Fibroblast of skin of back (primary cell): Measurements from ENCODE around the gene LANCL2. TPM values are rescaled to one million over a fixed set of nuclear protein-coding genes. Genes with fewer than 3 reads are reported as not detected.
"Not testable (repeated sequence)": the region's sequence is repeated elsewhere in the genome, so short reads cannot be mapped to it uniquely, and the experiment has no call there.

Experiments used
- DNase-seq: peaks from one replicate; pipeline ENCODE4 v3.0.0-alpha.2; 2013
- polyA plus RNA-seq, 2 experiments: library from polyadenylated mRNA; unstranded; fragments of 120-200 nt; gene quantifications; one replicate each; pipeline ENCODE4 v1.2.1, GENCODE V29; 2013; ENCODE audit not compliant: insufficient read length in 2 of 2

LANCL2 gene
- 16.3 TPM for polyA plus RNA-seq (2013, experiment 1 of 2; ENCODE audit: insufficient read length)
- 11.6 TPM for polyA plus RNA-seq (2013, experiment 2 of 2; ENCODE audit: insufficient read length)

- peak; percentile 48 for DNase-seq
Measured at GRCh38 chr7:55365205-55365674, at the start of gene LANCL2. Gene LANCL2 (plus strand): TSS chr7:55365337. CDS start chr7:55366026, 689 bp downstream.

GRCh38 chr7:55325371-55325792 lies 39.8 kb upstream of the LANCL2 start:
- peak; percentile 69 for DNase-seq

GRCh38 chr7:55326081-55326835 lies 38.9 kb upstream of the LANCL2 start:
- DNase-seq: no peak

- no peak for DNase-seq
Measured at GRCh38 chr7:55326945-55327626, 38.1 kb upstream of the LANCL2 start.

- no peak for DNase-seq
Measured at GRCh38 chr7:55335151-55335550, 30.0 kb upstream of the LANCL2 start.

GRCh38 chr7:55335786-55336185 lies 29.4 kb upstream of the LANCL2 start:
- no peak for DNase-seq

- no peak for DNase-seq
Measured at GRCh38 chr7:55336540-55336939, 28.6 kb upstream of the LANCL2 start.

- DNase-seq: no peak
Measured at GRCh38 chr7:55339033-55340000, 25.8 kb upstream of the LANCL2 start.

- no peak for DNase-seq
Measured at GRCh38 chr7:55342216-55342871, 22.8 kb upstream of the LANCL2 start.

- no peak for DNase-seq
Measured at GRCh38 chr7:55343002-55343781, 21.9 kb upstream of the LANCL2 start.

- no peak for DNase-seq
Measured at GRCh38 chr7:55343860-55344606, 21.1 kb upstream of the LANCL2 start.

GRCh38 chr7:55344840-55345239 lies 20.3 kb upstream of the LANCL2 start:
- no peak for DNase-seq

GRCh38 chr7:55345292-55345691 lies 19.8 kb upstream of the LANCL2 start:
- no peak for DNase-seq

GRCh38 chr7:55348502-55348901 lies 16.6 kb upstream of the LANCL2 start:
- peak; percentile 66 for DNase-seq

GRCh38 chr7:55349121-55349520 lies 16.0 kb upstream of the LANCL2 start:
- DNase-seq: no peak

GRCh38 chr7:55350281-55350680 lies 14.9 kb upstream of the LANCL2 start:
- no peak for DNase-seq

GRCh38 chr7:55351263-55351662 lies 13.9 kb upstream of the LANCL2 start:
- DNase-seq: no peak

- DNase-seq: not testable (repeated sequence)
Measured at GRCh38 chr7:55352947-55353273, 12.2 kb upstream of the LANCL2 start.

- peak; percentile 73 for DNase-seq
Measured at GRCh38 chr7:55360486-55360885, 4.7 kb upstream of the LANCL2 start.

GRCh38 chr7:55361560-55361959 lies 3.6 kb upstream of the LANCL2 start:
- no peak for DNase-seq

- DNase-seq: no peak
Measured at GRCh38 chr7:55362927-55363326, 2.2 kb upstream of the LANCL2 start.
